ENCODE measurements around the gene USF1.

USF1 gene

GRCh38 chr1:161074676-161075368 is 29.0 kb upstream of the USF1 start:
- TF ChIP-seq OSR1 (CRISPR knock-in tag; IDR thresholded peaks at IDR 0.05) (no peak), POU6F1 (CRISPR knock-in tag; IDR thresholded peaks at IDR 0.05; ENCODE audit: borderline replicate concordance, low read depth) (no peak), PPARA (CRISPR knock-in tag; IDR thresholded peaks at IDR 0.05; ENCODE audit: borderline replicate concordance) (no peak), BACH2 (CRISPR knock-in tag; IDR thresholded peaks at IDR 0.05; ENCODE audit: borderline replicate concordance) (no peak), ZFP3 (CRISPR knock-in tag; IDR thresholded peaks at IDR 0.05) (no peak), ISL1 (CRISPR knock-in tag; IDR thresholded peaks at IDR 0.05) (no peak), PATZ1 (CRISPR knock-in tag; IDR thresholded peaks at IDR 0.05; ENCODE audit: borderline replicate concordance) (no peak), ARNTL (CRISPR knock-in tag; IDR thresholded peaks at IDR 0.05; ENCODE audit: borderline replicate concordance, low read depth) (no peak), TSHZ2 (CRISPR knock-in tag; IDR thresholded peaks at IDR 0.05) (no peak), ZC3H10 (CRISPR knock-in tag; IDR thresholded peaks at IDR 0.05) (no peak), TOX (CRISPR knock-in tag; IDR thresholded peaks at IDR 0.05; ENCODE audit: borderline replicate concordance) (no peak), SNAI2 (CRISPR knock-in tag; IDR thresholded peaks at IDR 0.05) (no peak), CSRNP3 (CRISPR knock-in tag; IDR thresholded peaks at IDR 0.05) (no peak), ZNF8 (CRISPR knock-in tag; IDR thresholded peaks at IDR 0.05) (no peak), ZNF70 (CRISPR knock-in tag; IDR thresholded peaks at IDR 0.05) (no peak), RARB (CRISPR knock-in tag; IDR thresholded peaks at IDR 0.05) (no peak), ZFP30 (CRISPR knock-in tag; IDR thresholded peaks at IDR 0.05) (no peak), CSDC2 (CRISPR knock-in tag; IDR thresholded peaks at IDR 0.05) (no peak), TCF4 (CRISPR knock-in tag; IDR thresholded peaks at IDR 0.05; ENCODE audit: borderline replicate concordance) (no peak), GLIS3 (CRISPR knock-in tag; IDR thresholded peaks at IDR 0.05) (no peak)
- no peak for ATAC-seq

GRCh38 chr1:161073474-161074121 is 27.8 kb upstream of the USF1 start:
- no peak for ATAC-seq
- no peak for TF ChIP-seq ZFP3 (CRISPR knock-in tag; IDR thresholded peaks at IDR 0.05)
- TF ChIP-seq PATZ1 (CRISPR knock-in tag; IDR thresholded peaks at IDR 0.05; ENCODE audit: borderline replicate concordance), result no peak
- TF ChIP-seq BACH2 (CRISPR knock-in tag; IDR thresholded peaks at IDR 0.05; ENCODE audit: borderline replicate concordance), result no peak
- no peak for TF ChIP-seq ZNF70 (CRISPR knock-in tag; IDR thresholded peaks at IDR 0.05)
- TF ChIP-seq SNAI2 (CRISPR knock-in tag; IDR thresholded peaks at IDR 0.05), result no peak
- no peak for TF ChIP-seq ESRRG (CRISPR knock-in tag; IDR thresholded peaks at IDR 0.05)
- TF ChIP-seq RARB (CRISPR knock-in tag; IDR thresholded peaks at IDR 0.05), result no peak
- TF ChIP-seq TCF4 (CRISPR knock-in tag; IDR thresholded peaks at IDR 0.05; ENCODE audit: borderline replicate concordance), result no peak
- no peak for TF ChIP-seq TOX (CRISPR knock-in tag; IDR thresholded peaks at IDR 0.05; ENCODE audit: borderline replicate concordance)
- TF ChIP-seq PPARA (CRISPR knock-in tag; IDR thresholded peaks at IDR 0.05; ENCODE audit: borderline replicate concordance), result no peak
- no peak for TF ChIP-seq ZC3H10 (CRISPR knock-in tag; IDR thresholded peaks at IDR 0.05)
- no peak for TF ChIP-seq ARNTL (CRISPR knock-in tag; IDR thresholded peaks at IDR 0.05; ENCODE audit: borderline replicate concordance, low read depth)
- TF ChIP-seq CREB5 (CRISPR knock-in tag; IDR thresholded peaks at IDR 0.05; ENCODE audit: low read depth), result no peak
- TF ChIP-seq ZFP30 (CRISPR knock-in tag; IDR thresholded peaks at IDR 0.05), result no peak
- TF ChIP-seq ZNF565 (CRISPR knock-in tag; conservative IDR thresholded peaks at IDR 0.05; ENCODE audit: low read depth), result no peak
- no peak for TF ChIP-seq ISL1 (CRISPR knock-in tag; IDR thresholded peaks at IDR 0.05)
- TF ChIP-seq ZNF8 (CRISPR knock-in tag; IDR thresholded peaks at IDR 0.05), result no peak
- no peak for TF ChIP-seq TSHZ2 (CRISPR knock-in tag; IDR thresholded peaks at IDR 0.05)
